ENCODE data around the gene GRIP2. TPM values are rescaled to one million over a fixed set of nuclear protein-coding genes. Genes with fewer than 3 reads are reported as not detected.

Gene GRIP2
- total and polyA plus RNA-seq, 2 donors (not counting 1 experiment from before 2014, with no cell fraction given) = under 0.01 to 0.87 TPM

- no peak overlapping the region for H3K9ac ChIP-seq (ENCODE audit: insufficient read depth, low read length)
- no peak overlapping the region for H3K4me3 ChIP-seq (replicated peaks in 1 of 4; ENCODE audit: control extremely low read depth in 1 of 4, insufficient read depth in 1 of 4, low read depth in 3 of 4, low read length in 4 of 4)
- no peak overlapping the region for H3K4me2 ChIP-seq (ENCODE audit: extremely low read depth, insufficient read depth, low read length)
- no peaks in the 10 kb centered on the region for H3K36me3 ChIP-seq (ENCODE audit: control insufficient read depth, insufficient read depth, low read length)
- TF ChIP-seq, protein P1, sequence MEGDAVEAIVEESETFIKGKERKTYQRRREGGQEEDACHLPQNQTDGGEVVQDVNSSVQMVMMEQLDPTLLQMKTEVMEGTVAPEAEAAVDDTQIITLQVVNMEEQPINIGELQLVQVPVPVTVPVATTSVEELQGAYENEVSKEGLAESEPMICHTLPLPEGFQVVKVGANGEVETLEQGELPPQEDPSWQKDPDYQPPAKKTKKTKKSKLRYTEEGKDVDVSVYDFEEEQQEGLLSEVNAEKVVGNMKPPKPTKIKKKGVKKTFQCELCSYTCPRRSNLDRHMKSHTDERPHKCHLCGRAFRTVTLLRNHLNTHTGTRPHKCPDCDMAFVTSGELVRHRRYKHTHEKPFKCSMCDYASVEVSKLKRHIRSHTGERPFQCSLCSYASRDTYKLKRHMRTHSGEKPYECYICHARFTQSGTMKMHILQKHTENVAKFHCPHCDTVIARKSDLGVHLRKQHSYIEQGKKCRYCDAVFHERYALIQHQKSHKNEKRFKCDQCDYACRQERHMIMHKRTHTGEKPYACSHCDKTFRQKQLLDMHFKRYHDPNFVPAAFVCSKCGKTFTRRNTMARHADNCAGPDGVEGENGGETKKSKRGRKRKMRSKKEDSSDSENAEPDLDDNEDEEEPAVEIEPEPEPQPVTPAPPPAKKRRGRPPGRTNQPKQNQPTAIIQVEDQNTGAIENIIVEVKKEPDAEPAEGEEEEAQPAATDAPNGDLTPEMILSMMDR (conservative IDR thresholded peaks at IDR 0.05 in 1 of 2, IDR thresholded peaks at IDR 0.05 in 1 of 2; ENCODE audit: low read depth in 1 of 2, low read length in 2 of 2) = no peak
- no peak for TF ChIP-seq EZH2 (IDR thresholded peaks at IDR 0.05; ENCODE audit: low read length, missing control alignments)
- no peaks in the 10 kb centered on the region for H3K9me3 ChIP-seq (ENCODE audit: control insufficient read depth, insufficient read depth, low read depth, low read length)
- H2AFZ ChIP-seq (ENCODE audit: low read length) = no peak overlapping the region
- no peak overlapping the region for H3K27ac ChIP-seq (ENCODE audit: insufficient read depth, low read length)
- no peaks in the 10 kb centered on the region for H3K4me1 ChIP-seq (ENCODE audit: control insufficient read depth, extremely low read depth, insufficient read depth, low read length)
- no peak for DNase-seq (ENCODE audit: low read depth in 2 of 2)
- no peaks in the 10 kb centered on the region for H3K27me3 ChIP-seq (ENCODE audit: control insufficient read depth, insufficient read depth, low read length)
- H4K20me1 ChIP-seq (ENCODE audit: control insufficient read depth, extremely low read depth, insufficient read depth, low read length) = no peaks in the 10 kb centered on the region
- no peaks in the 10 kb centered on the region for H3K79me2 ChIP-seq (ENCODE audit: control insufficient read depth, insufficient read depth, low read length)
Measured at GRCh38 chr3:14485981-14486380, 54.2 kb downstream of the GRIP2 start.

DNA sequence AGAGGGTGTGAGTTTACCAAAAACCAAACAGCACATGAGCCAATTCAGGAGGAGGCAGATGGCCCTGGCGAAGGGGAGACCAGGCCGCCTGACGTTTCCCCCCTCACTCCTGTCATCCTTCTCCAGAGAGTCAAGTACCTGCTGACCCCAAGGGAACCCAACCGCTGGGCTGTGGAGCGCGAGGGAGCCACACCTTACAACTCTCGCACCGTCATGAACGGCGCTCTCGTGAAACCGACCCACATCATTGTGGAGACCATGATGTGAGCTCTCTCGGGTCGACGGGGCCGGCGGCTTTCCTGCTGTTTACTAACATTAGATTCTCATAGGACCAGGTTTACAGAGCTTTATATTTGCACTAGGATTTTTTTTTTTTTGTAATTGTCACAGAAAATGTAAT is 55.4 kb downstream of the GRIP2 start:
- Histone ChIP-seq H3K27me3 (ENCODE audit: control insufficient read depth, insufficient read depth, low read length) (no peaks in the 10 kb centered on the region), H3K9ac (ENCODE audit: insufficient read depth, low read length) (no peak overlapping the region), H3K79me2 (ENCODE audit: control insufficient read depth, insufficient read depth, low read length) (no peaks in the 10 kb centered on the region), H2AFZ (ENCODE audit: low read length) (no peak overlapping the region), H3K9me3 (ENCODE audit: control insufficient read depth, insufficient read depth, low read depth, low read length) (no peaks in the 10 kb centered on the region), H3K27ac (ENCODE audit: insufficient read depth, low read length) (no peak overlapping the region), H3K4me2 (ENCODE audit: extremely low read depth, insufficient read depth, low read length) (no peak overlapping the region), H4K20me1 (ENCODE audit: control insufficient read depth, extremely low read depth, insufficient read depth, low read length) (no peaks in the 10 kb centered on the region), H3K4me3 (replicated peaks in 1 of 4; ENCODE audit: control extremely low read depth in 1 of 4, insufficient read depth in 1 of 4, low read depth in 3 of 4, low read length in 4 of 4) (no peak overlapping the region), H3K4me1 (ENCODE audit: control insufficient read depth, extremely low read depth, insufficient read depth, low read length) (no peaks in the 10 kb centered on the region), H3K36me3 (ENCODE audit: control insufficient read depth, insufficient read depth, low read length) (no peaks in the 10 kb centered on the region)
- TF ChIP-seq, protein P1 (conservative IDR thresholded peaks at IDR 0.05 in 1 of 2, IDR thresholded peaks at IDR 0.05 in 1 of 2; ENCODE audit: low read depth in 1 of 2, low read length in 2 of 2) = no peak
- no peak for TF ChIP-seq EZH2 (IDR thresholded peaks at IDR 0.05; ENCODE audit: low read length, missing control alignments)
- no peak for DNase-seq (ENCODE audit: low read depth in 2 of 2)

DNA sequence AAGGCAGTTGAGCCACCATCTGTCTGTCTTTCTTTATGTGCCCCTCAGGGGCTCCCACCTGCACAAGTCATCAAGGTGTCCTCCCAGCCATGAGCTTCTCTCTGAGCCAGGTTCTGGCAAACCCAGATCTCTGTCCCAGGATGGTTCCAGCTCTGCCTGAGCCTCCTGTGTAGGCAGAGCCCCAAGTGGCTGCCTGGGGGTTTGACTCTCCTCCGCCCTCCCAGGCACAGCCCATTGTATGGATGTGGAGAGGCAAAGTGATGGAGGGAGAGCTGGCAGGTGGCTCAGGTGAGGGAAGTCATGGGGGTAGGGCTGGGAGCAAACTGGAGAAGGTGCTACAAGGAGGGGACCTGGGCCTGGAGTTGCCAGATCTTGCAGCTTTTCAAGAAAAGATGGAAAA is 56.9 kb downstream of the GRIP2 start:
- H3K36me3 ChIP-seq (ENCODE audit: control insufficient read depth, insufficient read depth, low read length) = no peaks in the 10 kb centered on the region
- TF ChIP-seq EZH2 (IDR thresholded peaks at IDR 0.05; ENCODE audit: low read length, missing control alignments) = no peak
- TF ChIP-seq, protein P1 (conservative IDR thresholded peaks at IDR 0.05 in 1 of 2, IDR thresholded peaks at IDR 0.05 in 1 of 2; ENCODE audit: low read depth in 1 of 2, low read length in 2 of 2) = no peak
- no peak for DNase-seq (ENCODE audit: low read depth in 2 of 2)

More for the DNA sequence above, 56.9 kb downstream of the GRIP2 start:
- H3K4me2 ChIP-seq (ENCODE audit: extremely low read depth, insufficient read depth, low read length) = no peak overlapping the region
- H3K4me3 ChIP-seq (replicated peaks in 1 of 4; ENCODE audit: control extremely low read depth in 1 of 4, insufficient read depth in 1 of 4, low read depth in 3 of 4, low read length in 4 of 4) = no peak overlapping the region
- H2AFZ ChIP-seq (ENCODE audit: low read length) = no peak overlapping the region
- H3K9me3 ChIP-seq (ENCODE audit: control insufficient read depth, insufficient read depth, low read depth, low read length) = no peaks in the 10 kb centered on the region
- H3K9ac ChIP-seq (ENCODE audit: insufficient read depth, low read length) = no peak overlapping the region
- no peaks in the 10 kb centered on the region for H4K20me1 ChIP-seq (ENCODE audit: control insufficient read depth, extremely low read depth, insufficient read depth, low read length)
- H3K79me2 ChIP-seq (ENCODE audit: control insufficient read depth, insufficient read depth, low read length) = no peaks in the 10 kb centered on the region
- no peak overlapping the region for H3K27ac ChIP-seq (ENCODE audit: insufficient read depth, low read length)
- H3K27me3 ChIP-seq (ENCODE audit: control insufficient read depth, insufficient read depth, low read length) = no peaks in the 10 kb centered on the region
- H3K4me1 ChIP-seq (ENCODE audit: control insufficient read depth, extremely low read depth, insufficient read depth, low read length) = no peaks in the 10 kb centered on the region
